ENCODE results near the gene ACTN4.

DNA sequence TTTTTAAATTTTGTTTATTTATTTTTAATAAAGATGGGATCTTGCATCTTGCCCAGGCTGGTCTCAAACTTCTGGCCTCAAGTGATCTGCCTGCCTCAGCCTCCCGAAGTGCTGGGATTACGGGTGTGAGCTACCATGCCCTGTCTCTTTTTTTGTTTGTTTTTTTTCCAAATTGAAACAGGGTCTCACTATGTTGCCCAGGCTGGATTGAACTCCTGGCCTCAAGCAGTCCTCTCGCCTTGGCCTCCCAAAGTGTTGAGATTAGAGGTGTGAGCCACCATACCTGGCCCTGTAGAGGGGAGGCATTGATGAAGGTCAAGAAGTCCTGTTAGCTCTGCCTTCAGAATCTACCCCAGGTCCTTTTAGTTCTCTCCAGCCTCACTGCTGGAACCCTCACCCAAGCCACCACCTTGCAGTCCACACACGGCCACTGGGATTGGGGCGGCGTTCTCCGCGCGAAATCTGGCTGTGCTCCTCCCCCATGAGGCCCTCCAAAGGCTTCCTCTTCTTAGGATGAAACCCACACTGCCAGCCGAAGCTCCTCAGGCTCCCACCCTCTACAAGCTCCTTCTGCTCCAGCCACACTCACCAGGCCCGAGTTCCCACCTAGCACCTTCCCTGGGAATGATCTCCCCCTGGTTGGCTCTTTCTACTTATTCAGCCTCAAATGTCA is 34.9 kb downstream of the ACTN4 start:
- TF ChIP-seq EZH2phosphoT487 (IDR thresholded peaks at IDR 0.05; ENCODE audit: borderline replicate concordance) = no peak
- TF ChIP-seq, protein P1, sequence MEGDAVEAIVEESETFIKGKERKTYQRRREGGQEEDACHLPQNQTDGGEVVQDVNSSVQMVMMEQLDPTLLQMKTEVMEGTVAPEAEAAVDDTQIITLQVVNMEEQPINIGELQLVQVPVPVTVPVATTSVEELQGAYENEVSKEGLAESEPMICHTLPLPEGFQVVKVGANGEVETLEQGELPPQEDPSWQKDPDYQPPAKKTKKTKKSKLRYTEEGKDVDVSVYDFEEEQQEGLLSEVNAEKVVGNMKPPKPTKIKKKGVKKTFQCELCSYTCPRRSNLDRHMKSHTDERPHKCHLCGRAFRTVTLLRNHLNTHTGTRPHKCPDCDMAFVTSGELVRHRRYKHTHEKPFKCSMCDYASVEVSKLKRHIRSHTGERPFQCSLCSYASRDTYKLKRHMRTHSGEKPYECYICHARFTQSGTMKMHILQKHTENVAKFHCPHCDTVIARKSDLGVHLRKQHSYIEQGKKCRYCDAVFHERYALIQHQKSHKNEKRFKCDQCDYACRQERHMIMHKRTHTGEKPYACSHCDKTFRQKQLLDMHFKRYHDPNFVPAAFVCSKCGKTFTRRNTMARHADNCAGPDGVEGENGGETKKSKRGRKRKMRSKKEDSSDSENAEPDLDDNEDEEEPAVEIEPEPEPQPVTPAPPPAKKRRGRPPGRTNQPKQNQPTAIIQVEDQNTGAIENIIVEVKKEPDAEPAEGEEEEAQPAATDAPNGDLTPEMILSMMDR (conservative IDR thresholded peaks at IDR 0.05; ENCODE audit: low read length) = no peak
